IPS-20b (cell line): ENCODE data around the gene CCDC178.

Experiments
- H3K27ac ChIP-seq: one replicate; pipeline ENCODE4 v1.5.1; 2013; ENCODE audit warnings: low read length
- H3K27me3 ChIP-seq: 2 replicates; pipeline ENCODE4 v1.6.1; 2013; ENCODE audit warnings: mild to moderate bottlenecking, low read length, inconsistent platforms; ENCODE audit not compliant: insufficient read depth
- H3K36me3 ChIP-seq: 2 replicates; pipeline ENCODE4 v1.6.1; 2013; ENCODE audit warnings: low read depth, mild to moderate bottlenecking, inconsistent platforms, low read length, moderate library complexity; ENCODE audit not compliant: insufficient read depth
- H3K4me1 ChIP-seq: 2 replicates; pipeline ENCODE4 v1.6.1; 2013; ENCODE audit warnings: mild to moderate bottlenecking, control low read depth, inconsistent platforms, low read length, moderate library complexity; ENCODE audit not compliant: insufficient read depth
- H3K4me3 ChIP-seq: 2 replicates; pipeline ENCODE4 v1.5.1; 2013; ENCODE audit warnings: mild to moderate bottlenecking, low read length, inconsistent platforms
- H3K9ac ChIP-seq: 2 replicates; pipeline ENCODE4 v1.6.1; 2013; ENCODE audit warnings: low read depth, mild to moderate bottlenecking, inconsistent platforms, low read length, moderate library complexity
- H3K9me3 ChIP-seq: 2 replicates; pipeline ENCODE4 v1.6.1; 2013; ENCODE audit warnings: mild to moderate bottlenecking, low read depth, low read length, inconsistent platforms; ENCODE audit not compliant: insufficient read depth

The CCDC178 gene

GRCh38 chr18:33114749-33115148 lies 325.8 kb downstream of the CCDC178 start:
- no peak overlapping the region for H3K27ac ChIP-seq
- H3K9me3 ChIP-seq, result no peaks in the 10 kb centered on the region
- H3K4me1 ChIP-seq, result no peaks in the 10 kb centered on the region
- H3K9ac ChIP-seq, result no peak overlapping the region
- no peak overlapping the region for H3K4me3 ChIP-seq
- no peaks in the 10 kb centered on the region for H3K27me3 ChIP-seq
- H3K36me3 ChIP-seq, result no peaks in the 10 kb centered on the region

GRCh38 chr18:33113416-33113815 lies 327.1 kb downstream of the CCDC178 start:
- no peaks in the 10 kb centered on the region for H3K36me3 ChIP-seq
- H3K9me3 ChIP-seq, result no peaks in the 10 kb centered on the region
- H3K27me3 ChIP-seq, result no peaks in the 10 kb centered on the region
- no peaks in the 10 kb centered on the region for H3K4me1 ChIP-seq
- H3K27ac ChIP-seq, result no peak overlapping the region
- H3K4me3 ChIP-seq, result no peak overlapping the region
- no peak overlapping the region for H3K9ac ChIP-seq

- Histone ChIP-seq H3K9me3 (no peaks in the 10 kb centered on the region), H3K9ac (no peak overlapping the region), H3K27ac (no peak overlapping the region), H3K4me1 (no peaks in the 10 kb centered on the region), H3K4me3 (no peak overlapping the region), H3K36me3 (no peaks in the 10 kb centered on the region), H3K27me3 (no peaks in the 10 kb centered on the region)
Measured at GRCh38 chr18:33107511-33107910, 333.0 kb downstream of the CCDC178 start.

GRCh38 chr18:33101316-33101715 lies 339.2 kb downstream of the CCDC178 start:
- no peak overlapping the region for H3K4me3 ChIP-seq
- no peaks in the 10 kb centered on the region for H3K36me3 ChIP-seq
- no peaks in the 10 kb centered on the region for H3K27me3 ChIP-seq
- H3K9ac ChIP-seq, result no peak overlapping the region
- no peaks in the 10 kb centered on the region for H3K9me3 ChIP-seq
- H3K4me1 ChIP-seq, result no peaks in the 10 kb centered on the region
- no peak overlapping the region for H3K27ac ChIP-seq

GRCh38 chr18:33099626-33100025 lies 340.9 kb downstream of the CCDC178 start:
- Histone ChIP-seq H3K9ac (no peak overlapping the region), H3K4me3 (no peak overlapping the region), H3K4me1 (no peaks in the 10 kb centered on the region), H3K9me3 (no peaks in the 10 kb centered on the region), H3K36me3 (no peaks in the 10 kb centered on the region), H3K27ac (no peak overlapping the region), H3K27me3 (no peaks in the 10 kb centered on the region)

- H3K36me3 ChIP-seq, result no peaks in the 10 kb centered on the region
- H3K4me3 ChIP-seq, result no peak overlapping the region
- no peak overlapping the region for H3K9ac ChIP-seq
- no peak overlapping the region for H3K27ac ChIP-seq
- no peaks in the 10 kb centered on the region for H3K9me3 ChIP-seq
- H3K27me3 ChIP-seq, result no peaks in the 10 kb centered on the region
- H3K4me1 ChIP-seq, result no peaks in the 10 kb centered on the region
Measured at GRCh38 chr18:33097126-33097525, 343.4 kb downstream of the CCDC178 start.

- no peaks in the 10 kb centered on the region for H3K4me1 ChIP-seq
- H3K27ac ChIP-seq, result no peak overlapping the region
- no peak overlapping the region for H3K9ac ChIP-seq
- no peak overlapping the region for H3K4me3 ChIP-seq
- H3K27me3 ChIP-seq, result no peaks in the 10 kb centered on the region
- H3K36me3 ChIP-seq, result no peaks in the 10 kb centered on the region
- no peaks in the 10 kb centered on the region for H3K9me3 ChIP-seq
Measured at GRCh38 chr18:33090461-33090860, 350.1 kb downstream of the CCDC178 start.

GRCh38 chr18:33076601-33077000 lies 363.9 kb downstream of the CCDC178 start:
- H3K36me3 ChIP-seq, result no peaks in the 10 kb centered on the region
- H3K27me3 ChIP-seq, result no peaks in the 10 kb centered on the region
- H3K4me3 ChIP-seq, result no peak overlapping the region
- no peaks in the 10 kb centered on the region for H3K4me1 ChIP-seq
- H3K9ac ChIP-seq, result no peak overlapping the region
- H3K9me3 ChIP-seq, result no peaks in the 10 kb centered on the region
- H3K27ac ChIP-seq, result no peak overlapping the region

GRCh38 chr18:33074125-33074524 lies 366.4 kb downstream of the CCDC178 start:
- no peaks in the 10 kb centered on the region for H3K36me3 ChIP-seq
- no peaks in the 10 kb centered on the region for H3K9me3 ChIP-seq
- no peak overlapping the region for H3K27ac ChIP-seq
- no peak overlapping the region for H3K4me3 ChIP-seq
- H3K4me1 ChIP-seq, result no peaks in the 10 kb centered on the region
- no peaks in the 10 kb centered on the region for H3K27me3 ChIP-seq
- no peak overlapping the region for H3K9ac ChIP-seq

- H3K9ac ChIP-seq, result no peak overlapping the region
- H3K27ac ChIP-seq, result no peak overlapping the region
- no peak overlapping the region for H3K4me3 ChIP-seq
- no peaks in the 10 kb centered on the region for H3K27me3 ChIP-seq
- H3K9me3 ChIP-seq, result no peaks in the 10 kb centered on the region
- no peaks in the 10 kb centered on the region for H3K4me1 ChIP-seq
- H3K36me3 ChIP-seq, result no peaks in the 10 kb centered on the region
Measured at GRCh38 chr18:33062834-33063364, 377.6 kb downstream of the CCDC178 start.

- Histone ChIP-seq H3K4me3 (no peak overlapping the region), H3K36me3 (no peaks in the 10 kb centered on the region), H3K4me1 (no peaks in the 10 kb centered on the region), H3K27ac (no peak overlapping the region), H3K9me3 (no peaks in the 10 kb centered on the region), H3K9ac (no peak overlapping the region), H3K27me3 (no peaks in the 10 kb centered on the region)
Measured at GRCh38 chr18:33052886-33053285, 387.6 kb downstream of the CCDC178 start.

- Histone ChIP-seq H3K36me3 (no peaks in the 10 kb centered on the region), H3K4me1 (no peaks in the 10 kb centered on the region), H3K27me3 (no peaks in the 10 kb centered on the region), H3K4me3 (no peak overlapping the region), H3K27ac (no peak overlapping the region), H3K9me3 (no peaks in the 10 kb centered on the region), H3K9ac (no peak overlapping the region)
Measured at GRCh38 chr18:33051407-33051806, 389.1 kb downstream of the CCDC178 start.

GRCh38 chr18:33040213-33040612 lies 400.3 kb downstream of the CCDC178 start:
- Histone ChIP-seq H3K9ac (no peak overlapping the region), H3K4me3 (no peak overlapping the region), H3K27ac (no peak overlapping the region), H3K27me3 (no peaks in the 10 kb centered on the region), H3K4me1 (no peaks in the 10 kb centered on the region), H3K36me3 (no peaks in the 10 kb centered on the region), H3K9me3 (peaks cover 13% of the 10 kb centered on the region)
